Body of pancreas (tissue), 4 donors: ENCODE measurements around the gene DDTL.
"Not testable (repeated sequence)": the region's sequence is repeated elsewhere in the genome, so short reads cannot be mapped to it uniquely, and the experiment has no call there.

Source experiments
- POLR2A ChIP-seq, 3 donors: fragments of 450-650 bp; IDR thresholded peaks; one replicate each; pipeline ENCODE4 v1.6.1; 2016; ENCODE audit warnings: antibody characterized with exemption in 3 of 3, mild to moderate bottlenecking in 2 of 3
- TF ChIP-seq, protein P1 (sequence below), 7 experiments: fragments of 450-650 bp in 4 of 7; fragments of 200-600 bp in 3 of 7; sonication (generic) in 3 of 7; IDR thresholded peaks; one replicate each; pipeline ENCODE4 v1.5.1; 2016 to 2019; ENCODE audit warnings: antibody characterized with exemption in 7 of 7

- TF ChIP-seq, protein P1, sequence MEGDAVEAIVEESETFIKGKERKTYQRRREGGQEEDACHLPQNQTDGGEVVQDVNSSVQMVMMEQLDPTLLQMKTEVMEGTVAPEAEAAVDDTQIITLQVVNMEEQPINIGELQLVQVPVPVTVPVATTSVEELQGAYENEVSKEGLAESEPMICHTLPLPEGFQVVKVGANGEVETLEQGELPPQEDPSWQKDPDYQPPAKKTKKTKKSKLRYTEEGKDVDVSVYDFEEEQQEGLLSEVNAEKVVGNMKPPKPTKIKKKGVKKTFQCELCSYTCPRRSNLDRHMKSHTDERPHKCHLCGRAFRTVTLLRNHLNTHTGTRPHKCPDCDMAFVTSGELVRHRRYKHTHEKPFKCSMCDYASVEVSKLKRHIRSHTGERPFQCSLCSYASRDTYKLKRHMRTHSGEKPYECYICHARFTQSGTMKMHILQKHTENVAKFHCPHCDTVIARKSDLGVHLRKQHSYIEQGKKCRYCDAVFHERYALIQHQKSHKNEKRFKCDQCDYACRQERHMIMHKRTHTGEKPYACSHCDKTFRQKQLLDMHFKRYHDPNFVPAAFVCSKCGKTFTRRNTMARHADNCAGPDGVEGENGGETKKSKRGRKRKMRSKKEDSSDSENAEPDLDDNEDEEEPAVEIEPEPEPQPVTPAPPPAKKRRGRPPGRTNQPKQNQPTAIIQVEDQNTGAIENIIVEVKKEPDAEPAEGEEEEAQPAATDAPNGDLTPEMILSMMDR (IDR thresholded peaks at IDR 0.05): not testable (repeated sequence)
- not testable (repeated sequence) for TF ChIP-seq POLR2A (IDR thresholded peaks at IDR 0.05)
These were observed 19.4 kb downstream of the DDTL start for GRCh38 chr22:23986089-23986488.
